HEK293 (cell line): ENCODE data around the gene ANXA2.

Experiments used
- ZNF621 ChIP-seq: fragments of 450-650 bp; formaldehyde crosslinking; IDR thresholded peaks from 2 replicates; pipeline ENCODE4 v1.5.1; 2017; ENCODE audit warnings: missing biosample characterization, missing genetic modification characterization
- ZNF776 ChIP-seq: fragments of 450-650 bp; formaldehyde crosslinking; IDR thresholded peaks from 2 replicates; pipeline ENCODE4 v1.5.0; 2017; ENCODE audit warnings: missing biosample characterization, missing genetic modification characterization, borderline replicate concordance

DNA sequence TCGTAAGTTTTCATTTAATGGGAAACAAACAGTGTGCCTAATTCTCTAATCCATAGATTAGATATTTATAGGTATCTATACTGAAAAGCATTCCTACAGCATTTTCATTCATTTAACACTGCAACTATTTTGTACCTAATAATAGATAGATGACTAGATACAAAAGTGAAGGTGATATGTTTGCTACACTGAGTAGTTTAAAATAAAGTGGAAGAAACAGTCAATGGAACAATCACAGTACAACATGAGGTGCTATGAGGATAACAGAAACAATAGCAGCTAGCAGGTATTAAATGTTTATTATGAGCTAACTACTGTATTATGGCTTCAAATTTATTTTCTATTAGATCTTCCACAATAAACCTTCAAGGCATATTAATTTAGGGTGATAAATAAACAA, 31.1 kb upstream of the ANXA2 start:
- no peak for TF ChIP-seq ZNF621 (tag by site-specific recombination)
- no peak for TF ChIP-seq ZNF776 (tag by site-specific recombination)
